ENCODE measurements around the gene FMN1. TPM values are rescaled to one million over a fixed set of nuclear protein-coding genes. Genes with fewer than 3 reads are reported as not detected.

FMN1 gene
- total RNA-seq, 1 experiment from 2014 or later = 4.5 TPM

GRCh38 chr15:32959077-32959476 is 235.4 kb downstream of the FMN1 start (continued):
- TF ChIP-seq ERG (CRISPR knock-in tag; IDR thresholded peaks at IDR 0.05) = no peak
- TF ChIP-seq OVOL2 (CRISPR knock-in tag; IDR thresholded peaks at IDR 0.05; ENCODE audit: borderline replicate concordance) = no peak

GRCh38 chr15:32957219-32957618 is 237.3 kb downstream of the FMN1 start:
- no peaks in the 10 kb centered on the region; the same call in 1 of the 2 replicates for H3K27me3 Mint-ChIP-seq (ENCODE audit: low read depth)
- ChIA-PET POLR2A (no interaction called here), CTCF (interaction anchor here (1.4 to 2.8 kb wide), 3 partner anchors 21 to 306 kb away, joined by 5 to 17 read pairs (median 10); no protein-coding TSS in a partner anchor)
- no peaks in the 10 kb centered on the region for H3K9me3 Mint-ChIP-seq
- H3K4me3 Mint-ChIP-seq = no peak overlapping the region
- no peak for DNase-seq (ENCODE audit: low spot score)
- ATAC-seq = no peak
- no peaks in the 10 kb centered on the region for H3K36me3 Mint-ChIP-seq
- H3K4me1 Mint-ChIP-seq = peaks cover 35% of the 10 kb centered on the region
- no peak for TF ChIP-seq ZNF281 (CRISPR knock-in tag; IDR thresholded peaks at IDR 0.05)
- H3K27ac Mint-ChIP-seq = no peak overlapping the region

- ChIA-PET CTCF (interaction anchor here (0.7 to 2.8 kb wide), 21 partner anchors 13 to 308 kb away, joined by 3 to 35 read pairs (median 5); no protein-coding TSS in a partner anchor), POLR2A (no interaction called here)
- H3K27me3 Mint-ChIP-seq (ENCODE audit: low read depth) = no peaks in the 10 kb centered on the region; the same call in 1 of the 2 replicates
- no peak overlapping the region for H3K27ac Mint-ChIP-seq
- ATAC-seq = no peak
- DNase-seq (ENCODE audit: low spot score) = no peak
- no peaks in the 10 kb centered on the region for H3K36me3 Mint-ChIP-seq
- H3K9me3 Mint-ChIP-seq = no peaks in the 10 kb centered on the region
- TF ChIP-seq ZNF416 (CRISPR knock-in tag; IDR thresholded peaks at IDR 0.05) (no peak), CREB1 (CRISPR knock-in tag; IDR thresholded peaks at IDR 0.05) (no peak), ZBTB43 (CRISPR knock-in tag; IDR thresholded peaks at IDR 0.05) (no peak), ZNF263 (CRISPR knock-in tag; IDR thresholded peaks at IDR 0.05; ENCODE audit: low read depth) (no peak), SOX15 (CRISPR knock-in tag; IDR thresholded peaks at IDR 0.05) (no peak), SP1 (CRISPR knock-in tag; conservative IDR thresholded peaks at IDR 0.05) (no peak), E2F4 (CRISPR knock-in tag; IDR thresholded peaks at IDR 0.05; ENCODE audit: borderline replicate concordance, low read depth) (no peak)
- peaks cover 39% of the 10 kb centered on the region for H3K4me1 Mint-ChIP-seq
- no peak overlapping the region for H3K4me3 Mint-ChIP-seq
Measured at GRCh38 chr15:32956711-32957110, 237.8 kb downstream of the FMN1 start.

- H3K36me3 Mint-ChIP-seq = no peaks in the 10 kb centered on the region
- no peak overlapping the region for H3K27ac Mint-ChIP-seq
- ATAC-seq = peak; percentile 58
- H3K9me3 Mint-ChIP-seq = no peaks in the 10 kb centered on the region
- ChIA-PET CTCF (interaction anchor here (0.7 to 2.8 kb wide), 22 partner anchors 14 to 307 kb away, joined by 3 to 35 read pairs (median 5); no protein-coding TSS in a partner anchor), POLR2A (no interaction called here)
- no peak overlapping the region for H3K4me3 Mint-ChIP-seq
- DNase-seq (ENCODE audit: low spot score) = no peak
- H3K27me3 Mint-ChIP-seq (ENCODE audit: low read depth) = no peaks in the 10 kb centered on the region; the same call in 1 of the 2 replicates
- TF ChIP-seq ZNF396 (CRISPR knock-in tag; IDR thresholded peaks at IDR 0.05; ENCODE audit: borderline replicate concordance) = no peak
- TF ChIP-seq CTCF (IDR thresholded peaks at IDR 0.05) = 0 out of 2 replicates have a peak, but pooled peaks have one; percentile 17
- peaks cover 39% of the 10 kb centered on the region for H3K4me1 Mint-ChIP-seq
Measured at GRCh38 chr15:32956006-32956405, 238.5 kb downstream of the FMN1 start.
